ENCODE measurements around the gene TTI1.

DNA sequence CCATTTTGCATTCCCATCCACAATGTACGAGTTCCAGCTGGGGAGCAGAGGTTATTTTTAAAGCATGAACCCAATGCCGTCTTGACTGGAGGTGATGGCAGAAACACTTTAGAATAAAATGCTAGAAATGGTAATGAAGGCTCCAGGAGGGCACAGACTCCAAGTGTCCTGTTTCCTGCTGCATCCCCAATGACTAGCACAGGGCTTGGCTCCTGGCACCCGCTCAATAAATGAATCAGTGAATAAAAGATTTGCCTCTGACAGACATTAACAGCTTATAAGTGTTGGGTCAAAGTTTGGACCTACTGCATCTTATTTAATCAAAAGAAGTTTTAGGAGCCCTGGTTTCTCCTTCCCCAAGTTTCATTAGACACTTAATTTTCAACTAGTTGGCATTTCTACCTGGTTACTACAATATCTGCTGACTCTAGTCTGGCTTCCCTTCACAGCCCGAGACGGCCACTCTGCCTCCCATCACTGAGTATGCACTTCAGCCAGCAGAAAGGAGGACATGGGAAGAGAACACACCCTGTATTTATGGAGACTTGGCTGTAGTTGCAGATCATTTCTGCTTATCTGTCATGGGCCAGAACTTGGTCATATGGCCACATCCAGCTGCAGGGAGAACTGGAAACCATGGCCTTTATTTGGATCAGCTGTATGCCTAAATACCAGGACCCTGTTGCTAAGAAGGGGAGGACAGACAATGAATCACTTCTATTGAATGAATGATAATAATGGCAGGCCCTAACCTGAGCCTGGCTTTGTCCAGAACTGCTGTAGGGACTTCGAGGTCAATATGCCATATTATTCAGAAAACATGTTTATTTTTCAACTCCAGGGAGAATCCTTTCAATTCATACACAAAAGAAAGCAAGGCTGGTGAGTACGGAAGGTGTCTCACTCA, 63.1 kb downstream of the TTI1 start:
- no peak for TF ChIP-seq POLR2AphosphoS5 (IDR thresholded peaks at IDR 0.05; ENCODE audit: low read depth, low read length)
- TF ChIP-seq POLR2A (IDR thresholded peaks at IDR 0.05; ENCODE audit: low read depth, low read length) = no peak

Data from GM12892 (cell line).